Effector memory CD4-positive, alpha-beta T cell (primary cell): ENCODE measurements around the gene RLF.

Experiments used
- DNase-seq, 3 donors: peaks; one replicate each; pipeline ENCODE4 v3.0.0-alpha.2; 2020
- H3K27ac ChIP-seq: 2 replicates; pipeline ENCODE4 v1.7.0; 2013; ENCODE audit warnings: mild to moderate bottlenecking, low read length, moderate library complexity; ENCODE audit not compliant: insufficient read depth, poor library complexity, severe bottlenecking
- H3K27me3 ChIP-seq: replicated peaks from 2 replicates; pipeline ENCODE4 v1.7.0; 2013; ENCODE audit warnings: mild to moderate bottlenecking, low read length; ENCODE audit not compliant: insufficient read depth, control insufficient read depth, poor library complexity, severe bottlenecking
- H3K36me3 ChIP-seq: 2 replicates; pipeline ENCODE4 v1.7.0; 2013; ENCODE audit warnings: mild to moderate bottlenecking, low read length, moderate library complexity; ENCODE audit not compliant: control insufficient read depth, insufficient read depth
- H3K4me1 ChIP-seq: 2 replicates; pipeline ENCODE4 v1.7.0; 2013; ENCODE audit warnings: low read length, mild to moderate bottlenecking; ENCODE audit not compliant: control insufficient read depth, insufficient read depth, poor library complexity, severe bottlenecking
- H3K4me3 ChIP-seq: 2 replicates; pipeline ENCODE4 v1.7.0; 2013; ENCODE audit warnings: low read length, low read depth, mild to moderate bottlenecking; ENCODE audit not compliant: insufficient read depth, poor library complexity, severe bottlenecking
- H3K9me3 ChIP-seq: 2 replicates; pipeline ENCODE4 v1.7.0; 2013; ENCODE audit warnings: mild to moderate bottlenecking, low read length, moderate library complexity; ENCODE audit not compliant: control insufficient read depth

The RLF gene

DNA sequence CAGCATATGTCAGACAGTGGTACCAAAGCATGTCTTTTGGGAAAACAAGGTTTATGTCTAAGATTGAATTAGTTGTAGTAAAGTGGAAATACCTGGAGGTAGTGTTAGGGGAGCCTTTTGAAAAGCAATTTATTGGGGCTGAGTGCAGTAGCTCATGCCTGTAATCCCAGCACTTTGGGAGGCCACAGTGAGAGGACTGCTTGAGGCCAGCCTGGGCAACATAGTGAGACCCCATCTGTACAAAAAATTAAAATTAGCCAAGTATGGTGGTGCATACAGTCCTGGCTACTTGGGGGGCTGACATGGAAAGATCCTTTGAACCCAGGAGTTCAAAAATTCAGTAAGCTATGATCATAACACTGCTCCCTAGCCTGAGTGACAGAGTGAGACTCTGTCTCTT, 104.1 kb downstream of the RLF start:
- peaks cover 66% of the 10 kb centered on the region for H3K36me3 ChIP-seq
- H3K4me1 ChIP-seq, result no peaks in the 10 kb centered on the region
- H3K4me3 ChIP-seq, result no peak overlapping the region
- H3K9me3 ChIP-seq, result no peaks in the 10 kb centered on the region
- no peak overlapping the region for H3K27ac ChIP-seq
- no peaks in the 10 kb centered on the region for H3K27me3 ChIP-seq
- no peak for DNase-seq

GRCh38 chr1:40265919-40266318, 104.7 kb downstream of the RLF start:
- Histone ChIP-seq H3K27ac (no peak overlapping the region), H3K36me3 (peaks cover 68% of the 10 kb centered on the region)

DNA sequence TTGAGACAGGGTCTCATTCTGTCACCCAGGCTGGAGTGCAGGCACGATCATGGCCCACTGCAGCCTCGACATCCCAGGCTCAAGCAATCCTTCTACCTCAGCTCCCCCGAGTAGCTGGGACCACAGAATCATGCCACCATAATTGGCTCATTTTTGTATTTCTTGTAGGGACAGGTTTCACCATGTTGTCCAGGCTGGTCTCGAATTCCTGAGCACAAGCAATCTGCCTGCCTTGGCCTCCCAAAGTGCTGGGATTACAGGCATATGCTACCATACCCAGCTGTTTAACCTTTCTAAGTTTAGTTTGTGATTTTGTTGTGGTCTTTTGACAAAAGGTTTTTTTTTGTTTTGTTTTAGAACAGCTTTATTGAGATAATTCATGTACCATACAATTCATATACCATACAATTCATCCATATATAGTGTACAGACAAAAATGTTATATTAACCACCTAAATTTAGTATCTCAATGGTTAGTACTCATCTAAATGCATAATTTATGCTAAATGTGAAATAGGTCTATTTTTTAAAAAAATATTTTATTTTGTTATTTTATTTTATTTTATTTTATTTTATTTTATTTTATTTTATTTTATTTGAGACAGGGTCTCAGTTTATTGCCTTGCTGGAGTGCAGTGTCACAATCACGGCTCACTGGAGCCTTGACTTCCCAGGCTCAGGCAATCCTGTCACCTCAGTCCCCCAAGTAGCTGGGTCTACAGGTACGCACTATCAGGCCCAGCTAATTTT, 105.8 kb downstream of the RLF start:
- H3K27ac ChIP-seq, result no peak overlapping the region
- no peak overlapping the region for H3K4me3 ChIP-seq
- no peaks in the 10 kb centered on the region for H3K4me1 ChIP-seq
- DNase-seq, result no peak
- H3K27me3 ChIP-seq, result no peaks in the 10 kb centered on the region
- no peaks in the 10 kb centered on the region for H3K9me3 ChIP-seq
- peaks cover 65% of the 10 kb centered on the region for H3K36me3 ChIP-seq

More at GRCh38 chr1:40265919-40266318, 104.7 kb downstream of the RLF start:
- DNase-seq, result no peak
- Histone ChIP-seq H3K9me3 (no peaks in the 10 kb centered on the region), H3K4me1 (no peaks in the 10 kb centered on the region), H3K4me3 (no peak overlapping the region), H3K27me3 (no peaks in the 10 kb centered on the region)

GRCh38 chr1:40267767-40268187, 106.6 kb downstream of the RLF start:
- H3K27ac ChIP-seq, result no peak overlapping the region
- no peak for DNase-seq
- H3K36me3 ChIP-seq, result peaks cover 67% of the 10 kb centered on the region
- H3K9me3 ChIP-seq, result no peaks in the 10 kb centered on the region
- no peak overlapping the region for H3K4me3 ChIP-seq
- H3K27me3 ChIP-seq, result no peaks in the 10 kb centered on the region
- H3K4me1 ChIP-seq, result no peaks in the 10 kb centered on the region

GRCh38 chr1:40268211-40268610, 107.0 kb downstream of the RLF start:
- no peak overlapping the region for H3K4me3 ChIP-seq
- H3K27me3 ChIP-seq, result no peaks in the 10 kb centered on the region
- no peaks in the 10 kb centered on the region for H3K9me3 ChIP-seq
- H3K36me3 ChIP-seq, result peaks cover 65% of the 10 kb centered on the region
- H3K4me1 ChIP-seq, result no peaks in the 10 kb centered on the region
- H3K27ac ChIP-seq, result no peak overlapping the region
- DNase-seq, result no peak

GRCh38 chr1:40270152-40270834, 109.1 kb downstream of the RLF start:
- no peak for DNase-seq

DNA sequence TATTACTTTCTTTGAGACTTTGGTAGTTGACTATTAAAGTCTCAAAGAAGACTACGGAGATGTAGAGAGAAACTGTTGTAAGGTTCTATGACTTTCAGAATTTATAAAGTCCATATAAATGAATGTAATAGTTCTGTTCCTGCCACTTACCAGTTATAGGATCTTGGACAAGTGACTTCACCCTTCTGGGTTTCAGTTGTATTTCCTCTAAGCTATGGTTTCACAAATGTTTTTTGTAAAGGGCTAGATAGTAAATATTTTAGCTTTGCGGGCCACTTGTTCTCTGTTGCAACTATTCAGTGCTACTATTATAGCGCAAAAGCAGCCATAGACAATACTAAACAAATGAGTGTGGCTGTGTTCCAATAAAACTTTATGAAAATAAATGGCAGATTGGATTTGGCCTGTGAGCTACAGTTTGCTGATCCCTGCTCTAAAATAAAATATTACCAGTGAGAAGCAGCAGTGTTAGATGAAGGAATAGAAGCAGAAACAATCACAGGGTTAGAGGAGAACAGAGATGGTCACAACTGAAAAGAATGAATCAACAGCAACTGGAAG, 111.5 kb downstream of the RLF start:
- no peak overlapping the region for H3K4me3 ChIP-seq
- DNase-seq, result no peak
- no peaks in the 10 kb centered on the region for H3K4me1 ChIP-seq
- no peak overlapping the region for H3K27ac ChIP-seq
- no peaks in the 10 kb centered on the region for H3K9me3 ChIP-seq
- no peaks in the 10 kb centered on the region for H3K27me3 ChIP-seq
- peaks cover 59% of the 10 kb centered on the region for H3K36me3 ChIP-seq

More at GRCh38 chr1:40270152-40270834, 109.1 kb downstream of the RLF start:
- no peaks in the 10 kb centered on the region for H3K4me1 ChIP-seq
- no peak overlapping the region for H3K4me3 ChIP-seq
- no peaks in the 10 kb centered on the region for H3K9me3 ChIP-seq
- H3K27me3 ChIP-seq, result no peaks in the 10 kb centered on the region
- peaks cover 69% of the 10 kb centered on the region for H3K36me3 ChIP-seq
- no peak overlapping the region for H3K27ac ChIP-seq

DNA sequence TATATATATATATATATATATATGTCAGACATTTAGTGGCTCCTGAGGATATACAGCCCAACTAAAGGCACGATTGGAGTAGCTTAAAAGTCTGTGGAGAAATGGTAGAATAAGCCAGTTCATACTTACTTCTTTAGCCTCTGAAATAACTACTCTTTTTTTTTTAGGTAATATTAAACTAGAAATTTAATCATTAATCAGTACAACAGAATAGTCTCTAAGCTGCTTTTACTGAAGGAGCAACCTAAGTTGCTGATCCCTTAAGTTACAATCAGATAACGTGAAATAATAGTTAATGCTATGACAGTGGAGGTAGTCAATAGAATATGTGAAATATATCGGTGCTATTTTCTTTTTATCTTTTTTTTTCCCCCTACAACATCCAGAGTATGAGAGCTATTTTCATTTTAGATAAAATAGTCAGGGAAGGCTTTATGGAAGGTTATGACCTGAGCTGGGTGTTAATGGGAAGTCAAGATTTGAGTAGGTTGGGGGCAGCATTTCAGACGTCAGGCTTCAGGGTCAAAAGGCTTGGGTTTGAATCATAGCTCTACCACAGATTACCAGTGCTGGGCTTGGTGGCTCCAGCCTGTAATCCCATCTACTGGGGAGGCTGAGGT, 112.5 kb downstream of the RLF start:
- Histone ChIP-seq H3K9me3 (no peaks in the 10 kb centered on the region), H3K36me3 (peaks cover 51% of the 10 kb centered on the region), H3K27ac (no peak overlapping the region), H3K4me3 (no peak overlapping the region), H3K27me3 (no peaks in the 10 kb centered on the region), H3K4me1 (no peaks in the 10 kb centered on the region)
- no peak for DNase-seq

- Histone ChIP-seq H3K4me3 (no peak overlapping the region), H3K9me3 (no peaks in the 10 kb centered on the region), H3K27ac (no peak overlapping the region), H3K36me3 (peaks cover 47% of the 10 kb centered on the region), H3K4me1 (no peaks in the 10 kb centered on the region), H3K27me3 (no peaks in the 10 kb centered on the region)
- DNase-seq, result no peak
Measured at GRCh38 chr1:40274331-40274730, 113.1 kb downstream of the RLF start.

DNA sequence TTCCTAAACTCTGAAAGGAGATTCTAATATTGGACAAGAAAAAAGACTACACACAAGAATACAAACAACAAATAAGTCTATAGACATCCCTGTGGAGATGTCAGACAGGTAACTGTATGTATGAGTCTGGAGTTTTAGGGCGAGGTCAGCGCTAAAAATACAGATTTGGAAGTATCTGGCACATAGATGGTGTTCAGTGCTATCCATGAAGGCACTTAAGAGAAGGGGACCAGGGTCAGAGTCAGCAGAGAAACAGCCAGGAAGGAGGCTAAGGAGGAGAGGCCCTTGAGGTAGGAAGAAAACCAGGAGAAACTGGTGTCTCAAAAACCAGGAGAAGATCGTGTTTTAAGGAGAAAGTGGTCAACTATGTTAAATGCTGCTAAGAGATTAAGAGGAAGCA, 114.9 kb downstream of the RLF start:
- H3K4me1 ChIP-seq, result no peaks in the 10 kb centered on the region
- H3K27me3 ChIP-seq, result no peaks in the 10 kb centered on the region
- H3K9me3 ChIP-seq, result no peaks in the 10 kb centered on the region
- peaks cover 35% of the 10 kb centered on the region for H3K36me3 ChIP-seq
- no peak overlapping the region for H3K4me3 ChIP-seq
- no peak overlapping the region for H3K27ac ChIP-seq
- no peak for DNase-seq
